Right ventricle myocardium inferior (tissue), 1 donor: Measurements from ENCODE around the gene CLCN7. TPM values are rescaled to one million over a fixed set of nuclear protein-coding genes. Genes with fewer than 3 reads are reported as not detected.

Experiments
- ATAC-seq: fragments of 200-7000 bp; cut with Tn5 transposase; one replicate; pipeline ENCODE4 v1.9.1; 2020; ENCODE audit warnings: mild to moderate bottlenecking, moderate library complexity
- DNase-seq: peaks from one replicate; pipeline ENCODE4 v3.0.0; 2021; ENCODE audit errors: missing footprints
- intact Hi-C: fragments of 100-400 bp; cut with DNase I; formaldehyde crosslinking; loops from one replicate; pipeline ENCODE4 v1.11.0; 2022
- total RNA-seq: library from RNA; stranded (reverse); fragmentation: NEBNext Ultra II Directional; extraction: Animal tissue kit (Norgen Biotek cat#: 25700); gene quantifications from one replicate; pipeline ENCODE4 v1.2.1, GENCODE V29; 2021
- donor health status: DM: no; HTN: yes; CAD: no; lungs with severe emphysema.

The CLCN7 gene
- total RNA-seq, 1 donor from 2014 or later: 49.5 TPM

- DNase-seq (peak; percentile 37), ATAC-seq (no peak)
- intact Hi-C loops: no loop called here
Measured at GRCh38 chr16:1401061-1401757, 73.6 kb downstream of the CLCN7 start.

- peak; percentile 40 for DNase-seq
- intact Hi-C loops: no loop called here
- ATAC-seq: peak; percentile 7
Measured at GRCh38 chr16:1398826-1399581, 75.8 kb downstream of the CLCN7 start.

DNA sequence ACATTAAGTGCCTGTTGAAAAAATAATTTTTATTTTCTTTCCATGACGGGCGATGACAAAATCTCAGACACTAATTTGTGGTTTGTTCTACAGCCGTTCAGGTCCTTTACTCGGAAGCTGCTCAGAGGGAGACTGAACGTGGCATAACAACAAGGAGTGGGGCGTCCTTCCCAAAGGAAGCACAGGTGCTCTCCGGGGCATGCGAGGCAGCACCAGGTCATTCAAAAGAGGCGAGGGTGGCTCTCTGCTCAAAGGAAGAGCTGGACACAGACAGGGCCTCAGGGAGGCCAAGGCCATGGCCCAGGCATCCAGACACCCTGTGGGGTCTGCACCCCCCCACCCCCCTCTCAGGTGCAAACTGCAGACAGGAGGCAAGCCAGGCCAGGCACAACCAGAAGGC is 76.5 kb downstream of the CLCN7 start:
- no peak for ATAC-seq
- DNase-seq: peak; percentile 4
- intact Hi-C loops: no loop called here

GRCh38 chr16:1397779-1398178 is 77.0 kb downstream of the CLCN7 start:
- ATAC-seq: no peak
- DNase-seq: peak; percentile 65
- intact Hi-C loops: no loop called here

DNA sequence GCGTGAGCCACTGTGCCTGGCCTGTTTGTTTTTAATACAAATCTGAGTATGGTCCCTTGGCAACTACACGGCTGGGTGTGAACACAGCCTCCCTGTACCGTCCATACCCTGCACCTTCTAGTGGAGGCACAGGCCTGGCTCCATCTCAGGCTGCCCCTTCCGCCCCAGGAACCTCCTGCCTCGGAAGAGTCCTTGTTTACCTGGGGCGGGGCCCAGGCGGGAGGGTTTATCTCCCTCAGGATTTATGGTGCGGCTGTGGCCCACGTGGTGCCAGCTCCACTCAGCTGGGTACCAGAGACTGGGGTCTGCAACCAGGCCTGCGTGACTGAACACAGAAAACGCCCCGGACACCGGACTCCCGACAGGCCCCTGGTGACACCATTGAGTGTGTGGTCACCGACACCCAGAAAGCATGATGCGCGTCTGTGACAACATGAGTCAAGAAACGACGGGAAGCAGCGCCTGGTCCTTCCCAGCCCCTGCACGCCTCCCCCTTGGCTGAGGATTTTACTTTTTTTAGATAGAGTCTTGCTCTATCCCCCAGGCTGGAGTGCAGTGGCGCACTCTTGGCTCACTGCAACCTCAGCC is 79.3 kb downstream of the CLCN7 start:
- intact Hi-C loops: no loop called here
- ATAC-seq (no peak), DNase-seq (peak; percentile 40)

Other genes starting within 250 kb of the CLCN7 start
- 0.30 TPM for gene TPSG1, start 249.8 kb downstream of the CLCN7 start, total RNA-seq
- 10.0 TPM for gene TPSB2, start 244.8 kb downstream of the CLCN7 start, total RNA-seq
- gene TPSAB1, start 234.3 kb downstream of the CLCN7 start, total RNA-seq: 9.4 TPM
- gene TPSD1, start 219.0 kb downstream of the CLCN7 start, total RNA-seq: 0.54 TPM
- gene UBE2I, start 165.4 kb downstream of the CLCN7 start, total RNA-seq: 89.4 TPM
- gene BAIAP3, start 141.4 kb downstream of the CLCN7 start, total RNA-seq: 1.9 TPM
- 54.6 TPM for gene TSR3, start 123.2 kb downstream of the CLCN7 start, total RNA-seq
- 35.0 TPM for gene GNPTG, start 123.1 kb downstream of the CLCN7 start, total RNA-seq
- gene UNKL, start 60.3 kb downstream of the CLCN7 start, total RNA-seq: 11.3 TPM
- gene UQCC4, start 54.3 kb downstream of the CLCN7 start, total RNA-seq: 11.3 TPM
- gene PERCC1, start 44.0 kb downstream of the CLCN7 start, total RNA-seq: 0.35 TPM
- 1.7 TPM for gene CCDC154, start 30.5 kb downstream of the CLCN7 start, total RNA-seq
- gene PTX4, start 13.9 kb upstream of the CLCN7 start, total RNA-seq: not detected
- gene TELO2, start 18.3 kb upstream of the CLCN7 start, total RNA-seq: 18.9 TPM
- 30.7 TPM for gene TMEM204, start 58.6 kb upstream of the CLCN7 start, total RNA-seq
- gene IFT140, start 137.0 kb upstream of the CLCN7 start, total RNA-seq: 7.2 TPM
- 9.8 TPM for gene CRAMP1, start 137.3 kb upstream of the CLCN7 start, total RNA-seq
- 41.5 TPM for gene JPT2, start 203.3 kb upstream of the CLCN7 start, total RNA-seq
- 66.4 TPM for gene MAPK8IP3, start 231.2 kb upstream of the CLCN7 start, total RNA-seq